NT2/D1 (cell line): ENCODE measurements around the gene SEM1.

Experiments
- SUZ12 ChIP-seq: IDR thresholded peaks from 2 replicates; pipeline ENCODE4 v1.6.1; 2011; ENCODE audit not compliant: insufficient read length, insufficient read depth; ENCODE audit errors: extremely low read depth
- YY1 ChIP-seq: IDR thresholded peaks from 2 replicates; pipeline ENCODE4 v1.6.1; 2011; ENCODE audit not compliant: insufficient read length, insufficient read depth
- ZNF274 ChIP-seq: IDR thresholded peaks from 2 replicates; pipeline ENCODE4 v1.6.1; 2011; ENCODE audit warnings: mild to moderate bottlenecking, low read depth, low read length

GRCh38 chr7:96734343-96734742, 24.7 kb upstream of the SEM1 start:
- TF ChIP-seq ZNF274 (no peak), YY1 (no peak), SUZ12 (no peak)
